Lower lobe of right lung (tissue), 2 donors: Measurements from ENCODE around the gene NTMT2. TPM values are rescaled to one million over a fixed set of nuclear protein-coding genes. Genes with fewer than 3 reads are reported as not detected.

Experiments
- ATAC-seq, 2 donors: fragments of 200-7000 bp; cut with Tn5 transposase; one replicate each; pipeline ENCODE4 v1.9.1; 2020 to 2022; ENCODE audit warnings: mild to moderate bottlenecking in 2 of 2, moderate library complexity in 2 of 2
- DNase-seq: peaks from one replicate; pipeline ENCODE4 v3.0.0-alpha.2; 2020
- H3K27ac ChIP-seq: fragments of 200-600 bp; one replicate; pipeline ENCODE4 v1.8.0; 2022
- H3K27me3 ChIP-seq: fragments of 200-600 bp; one replicate; pipeline ENCODE4 v1.8.0; 2022; ENCODE audit warnings: low read depth
- H3K36me3 ChIP-seq: fragments of 200-600 bp; one replicate; pipeline ENCODE4 v1.8.0; 2022; ENCODE audit warnings: mild to moderate bottlenecking
- H3K4me1 ChIP-seq: fragments of 200-600 bp; one replicate; pipeline ENCODE4 v1.8.0; 2022
- H3K4me3 ChIP-seq: fragments of 200-600 bp; one replicate; pipeline ENCODE4 v1.8.0; 2022; ENCODE audit warnings: mild to moderate bottlenecking
- H3K9me3 ChIP-seq: fragments of 200-600 bp; one replicate; pipeline ENCODE4 v1.8.0; 2022
- intact Hi-C: fragments of 100-400 bp; cut with DNase I; formaldehyde crosslinking; loops from one replicate; pipeline ENCODE4 v1.11.0; 2022
- total RNA-seq: library from RNA; stranded (reverse); fragmentation: NEBNext Ultra II Directional; extraction: Animal tissue kit (Norgen Biotek cat#: 25700); gene quantifications from one replicate; pipeline ENCODE4 v1.2.1, GENCODE V29; 2021
- TF ChIP-seq, protein P1 (sequence below): fragments of 200-600 bp; IDR thresholded peaks from one replicate; pipeline ENCODE4 v1.8.0; 2022; ENCODE audit warnings: antibody characterized with exemption, mild to moderate bottlenecking
- donor health status: DM: no; HTN: yes; CAD: no; lungs with severe emphysema.

The NTMT2 gene
- total RNA-seq, 1 donor from 2014 or later: not detected

- Histone ChIP-seq H3K27ac (no peak overlapping the region), H3K4me3 (no peak overlapping the region), H3K27me3 (no peaks in the 10 kb centered on the region), H3K36me3 (no peaks in the 10 kb centered on the region), H3K9me3 (peaks cover 11% of the 10 kb centered on the region), H3K4me1 (no peaks in the 10 kb centered on the region)
- intact Hi-C loops: no loop called here
- TF ChIP-seq, protein P1, sequence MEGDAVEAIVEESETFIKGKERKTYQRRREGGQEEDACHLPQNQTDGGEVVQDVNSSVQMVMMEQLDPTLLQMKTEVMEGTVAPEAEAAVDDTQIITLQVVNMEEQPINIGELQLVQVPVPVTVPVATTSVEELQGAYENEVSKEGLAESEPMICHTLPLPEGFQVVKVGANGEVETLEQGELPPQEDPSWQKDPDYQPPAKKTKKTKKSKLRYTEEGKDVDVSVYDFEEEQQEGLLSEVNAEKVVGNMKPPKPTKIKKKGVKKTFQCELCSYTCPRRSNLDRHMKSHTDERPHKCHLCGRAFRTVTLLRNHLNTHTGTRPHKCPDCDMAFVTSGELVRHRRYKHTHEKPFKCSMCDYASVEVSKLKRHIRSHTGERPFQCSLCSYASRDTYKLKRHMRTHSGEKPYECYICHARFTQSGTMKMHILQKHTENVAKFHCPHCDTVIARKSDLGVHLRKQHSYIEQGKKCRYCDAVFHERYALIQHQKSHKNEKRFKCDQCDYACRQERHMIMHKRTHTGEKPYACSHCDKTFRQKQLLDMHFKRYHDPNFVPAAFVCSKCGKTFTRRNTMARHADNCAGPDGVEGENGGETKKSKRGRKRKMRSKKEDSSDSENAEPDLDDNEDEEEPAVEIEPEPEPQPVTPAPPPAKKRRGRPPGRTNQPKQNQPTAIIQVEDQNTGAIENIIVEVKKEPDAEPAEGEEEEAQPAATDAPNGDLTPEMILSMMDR: no peak
- ATAC-seq (no peak), DNase-seq (no peak)
Observed at GRCh38 chr1:170194451-170194850, 48.7 kb downstream of the NTMT2 start.

DNA sequence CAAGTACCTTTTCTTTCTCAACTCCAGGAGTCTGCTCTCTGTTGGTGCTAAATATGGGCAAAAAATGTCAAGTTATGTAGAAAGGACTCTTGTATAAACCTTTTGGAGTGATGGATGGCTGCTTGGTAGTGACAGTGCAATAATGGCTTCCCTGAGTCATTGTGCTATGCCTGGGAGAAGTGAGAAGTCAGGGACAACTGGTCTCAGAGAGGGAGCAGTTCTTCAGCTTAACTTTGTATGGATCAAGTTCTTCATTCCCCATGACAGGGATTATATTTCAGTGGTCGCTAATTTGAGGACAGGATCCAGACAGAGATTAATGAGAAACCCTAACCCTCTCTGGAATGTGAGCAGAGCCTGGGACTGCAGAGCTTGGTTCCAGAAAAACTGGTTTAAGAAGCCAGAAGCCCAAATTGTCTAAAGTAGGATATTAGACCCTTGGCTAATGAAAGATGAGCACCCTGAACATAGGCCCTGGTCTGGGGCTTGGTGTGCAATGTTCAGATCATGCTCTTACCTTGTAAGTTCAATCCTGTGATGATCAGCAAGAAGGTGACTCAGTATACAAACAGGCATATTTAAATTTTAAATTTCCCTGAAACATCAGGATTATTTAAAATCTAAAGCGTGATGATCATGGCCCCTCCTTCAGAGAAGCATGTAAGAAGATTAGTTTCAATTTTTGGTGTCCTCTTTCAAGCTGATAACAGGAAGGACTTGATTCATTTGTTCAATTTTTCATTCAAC, 50.9 kb downstream of the NTMT2 start:
- ATAC-seq (no peak), DNase-seq (no peak)
- Histone ChIP-seq H3K9me3 (no peaks in the 10 kb centered on the region), H3K4me3 (no peak overlapping the region), H3K27me3 (no peaks in the 10 kb centered on the region), H3K36me3 (no peaks in the 10 kb centered on the region), H3K27ac (no peak overlapping the region), H3K4me1 (no peaks in the 10 kb centered on the region)
- intact Hi-C loops: no loop called here
- TF ChIP-seq, protein P1: no peak

DNA sequence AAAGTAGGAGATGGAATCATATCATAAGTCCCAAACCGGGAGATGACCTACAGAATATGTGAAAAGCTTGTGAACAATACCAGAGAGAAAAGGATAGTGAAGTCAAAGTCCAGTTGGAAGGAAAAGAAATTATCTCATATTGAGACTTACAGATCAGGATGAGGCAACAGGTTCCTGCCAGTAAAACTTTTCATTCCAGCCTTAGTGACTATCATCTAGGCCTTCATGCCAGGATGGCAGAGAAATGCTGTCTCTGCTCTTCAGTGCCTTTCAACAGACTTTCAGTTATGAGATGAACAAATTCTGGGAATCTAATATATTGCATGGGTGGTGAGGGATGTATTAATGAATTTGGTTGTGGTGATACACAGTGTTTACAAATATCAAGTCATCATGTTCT, 52.3 kb downstream of the NTMT2 start:
- H3K27me3 ChIP-seq: no peaks in the 10 kb centered on the region
- no peak for ATAC-seq
- TF ChIP-seq, protein P1: no peak
- H3K9me3 ChIP-seq: no peaks in the 10 kb centered on the region
- no peaks in the 10 kb centered on the region for H3K4me1 ChIP-seq
- intact Hi-C loops: no loop called here
- no peak overlapping the region for H3K27ac ChIP-seq
- no peaks in the 10 kb centered on the region for H3K36me3 ChIP-seq
- H3K4me3 ChIP-seq: no peak overlapping the region
- DNase-seq: no peak

DNA sequence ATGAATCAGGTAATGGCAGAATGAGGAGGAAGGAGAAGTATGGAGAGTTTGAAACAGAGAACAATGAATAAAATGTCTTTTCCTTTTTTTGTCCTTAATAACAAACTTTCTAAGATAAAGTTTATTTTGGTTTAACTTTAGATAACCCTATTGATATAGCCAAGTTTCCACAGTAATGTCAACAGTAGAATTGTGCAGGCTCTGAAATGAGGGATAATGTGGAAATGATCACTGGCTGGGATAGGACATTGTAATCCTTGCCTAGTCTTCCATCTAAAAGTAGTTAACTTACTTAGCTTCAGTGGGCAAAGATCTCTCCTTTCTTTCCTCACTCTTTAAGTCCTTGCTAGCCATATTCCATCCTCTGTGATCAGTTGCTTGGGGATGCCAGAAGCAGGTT, 52.8 kb downstream of the NTMT2 start:
- Histone ChIP-seq H3K27me3 (no peaks in the 10 kb centered on the region), H3K4me1 (no peaks in the 10 kb centered on the region), H3K36me3 (no peaks in the 10 kb centered on the region), H3K9me3 (no peaks in the 10 kb centered on the region), H3K27ac (no peak overlapping the region), H3K4me3 (no peak overlapping the region)
- TF ChIP-seq, protein P1: no peak
- intact Hi-C loops: no loop called here
- DNase-seq (no peak), ATAC-seq (no peak)

GRCh38 chr1:170200161-170200560, 54.4 kb downstream of the NTMT2 start:
- Histone ChIP-seq H3K27ac (no peak overlapping the region), H3K27me3 (no peaks in the 10 kb centered on the region), H3K4me3 (no peak overlapping the region), H3K4me1 (no peaks in the 10 kb centered on the region), H3K36me3 (no peaks in the 10 kb centered on the region), H3K9me3 (no peaks in the 10 kb centered on the region)
- ATAC-seq (no peak), DNase-seq (no peak)
- intact Hi-C loops: no loop called here
- TF ChIP-seq, protein P1: no peak
